ENCODE data around the gene PLCB1. TPM values are rescaled to one million over a fixed set of nuclear protein-coding genes. Genes with fewer than 3 reads are reported as not detected.

PLCB1 gene
- total RNA-seq, 1 experiment from 2014 or later = 0.06 TPM

DNA sequence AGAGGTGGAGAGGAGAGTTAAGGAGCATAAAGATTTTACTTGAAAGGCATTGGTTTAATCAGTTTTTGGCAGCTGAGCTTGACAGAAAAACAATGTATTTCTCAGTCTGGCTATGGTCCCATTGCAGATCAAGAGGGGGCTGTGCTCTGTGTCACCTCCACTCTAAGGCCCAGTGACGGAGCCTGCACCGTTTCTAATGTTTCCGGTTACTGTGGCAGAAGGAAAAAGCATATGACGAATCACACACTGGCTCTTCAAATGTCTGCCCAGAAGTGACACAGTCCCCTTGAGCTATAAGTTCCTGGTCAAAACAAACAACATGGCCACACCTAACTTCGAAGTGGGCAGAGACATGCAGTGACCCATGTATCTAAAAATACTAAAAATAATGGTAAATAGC is 372.0 kb downstream of the PLCB1 start:
- no peak for DNase-seq (ENCODE audit: low read depth)

DNA sequence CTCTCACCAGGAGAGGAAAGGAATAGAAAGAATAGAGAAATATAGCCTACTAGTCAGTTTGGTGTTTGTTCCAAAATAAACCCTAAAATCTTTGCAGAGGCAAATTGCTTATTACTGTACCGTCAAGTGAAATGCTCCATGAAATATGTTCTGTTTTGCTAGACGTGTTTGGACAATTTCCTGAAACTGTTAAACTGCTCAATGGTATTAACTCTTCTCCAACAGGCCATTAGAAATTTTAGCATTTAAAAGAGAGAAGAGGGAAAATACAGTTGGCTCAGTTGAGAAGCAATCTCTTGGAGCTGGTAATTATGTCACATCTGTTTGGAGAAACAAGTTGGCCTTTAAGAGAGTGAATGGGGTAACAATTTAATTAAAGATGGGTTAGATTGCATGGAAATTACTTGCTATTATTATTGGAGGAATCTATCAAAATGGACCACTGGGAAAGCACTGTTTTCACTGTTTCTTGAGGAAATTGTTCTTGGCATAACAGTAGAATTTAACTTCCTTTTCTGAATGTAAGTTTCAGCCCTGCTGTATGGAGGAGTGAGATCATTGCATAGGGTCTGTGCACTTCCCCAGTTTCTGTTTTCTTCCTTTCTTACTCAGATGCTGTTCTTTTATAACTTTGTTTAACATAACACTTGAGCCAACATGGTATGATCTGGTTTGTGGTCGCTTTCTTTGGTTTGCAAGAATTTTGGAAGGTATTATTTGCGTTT is 373.6 kb downstream of the PLCB1 start:
- no peak for DNase-seq (ENCODE audit: low read depth)

DNA sequence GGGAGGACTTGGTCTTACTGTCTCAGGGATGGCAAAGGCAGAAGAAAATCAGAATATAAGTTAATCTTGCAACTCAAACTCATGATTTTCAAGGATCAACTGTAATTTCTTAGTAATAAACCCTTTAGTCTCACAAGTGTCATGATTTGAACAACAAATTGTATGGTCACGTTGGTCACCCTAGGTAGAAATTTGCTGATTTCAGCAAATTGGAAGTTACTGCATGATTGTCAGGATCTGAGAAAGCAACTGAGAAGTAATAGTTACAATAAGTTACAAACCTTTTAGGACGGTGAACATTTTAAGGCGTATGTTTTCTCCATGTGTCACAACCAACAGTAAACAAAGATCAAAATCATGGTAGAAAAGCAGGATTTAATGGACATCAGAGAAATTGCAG is 375.2 kb downstream of the PLCB1 start:
- no peak for DNase-seq (ENCODE audit: low read depth)

DNA sequence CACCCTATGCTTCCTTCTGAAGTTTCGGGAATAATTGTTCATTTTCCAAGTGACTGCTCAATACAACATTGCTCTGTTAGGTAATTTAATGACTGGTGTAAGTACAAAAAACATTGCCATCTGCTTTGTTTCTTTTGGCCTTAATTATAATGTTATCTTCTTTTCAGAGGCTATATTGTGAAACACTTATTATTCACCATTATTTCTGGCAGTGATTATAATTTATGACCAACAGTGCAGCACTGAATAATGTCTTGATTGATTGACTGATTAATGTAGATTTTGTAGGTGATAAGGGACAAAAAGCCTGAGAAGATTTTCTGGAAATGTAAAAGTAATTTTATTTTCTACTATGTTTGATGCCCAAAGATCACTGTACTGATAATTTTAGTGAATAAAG is 377.7 kb downstream of the PLCB1 start:
- no peak for DNase-seq (ENCODE audit: low read depth)

DNA sequence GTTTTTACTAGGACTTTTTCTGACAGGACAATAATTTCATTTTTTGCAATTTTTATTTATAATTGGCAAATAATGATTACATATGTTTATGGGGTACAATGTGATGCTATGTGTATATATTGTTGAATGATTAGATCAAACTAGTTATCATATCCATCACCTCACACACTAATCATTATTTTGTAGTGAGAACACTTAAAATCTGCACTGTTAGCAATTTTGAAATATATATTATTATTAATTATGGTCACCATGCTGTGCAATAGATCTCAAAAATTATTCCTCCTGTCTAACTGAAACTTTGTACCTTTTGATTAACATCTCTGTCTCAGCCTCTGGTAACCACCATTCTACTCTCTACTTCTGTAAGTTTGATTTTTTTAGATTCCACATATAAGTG is 378.7 kb downstream of the PLCB1 start:
- no peak for DNase-seq (ENCODE audit: low read depth)

DNA sequence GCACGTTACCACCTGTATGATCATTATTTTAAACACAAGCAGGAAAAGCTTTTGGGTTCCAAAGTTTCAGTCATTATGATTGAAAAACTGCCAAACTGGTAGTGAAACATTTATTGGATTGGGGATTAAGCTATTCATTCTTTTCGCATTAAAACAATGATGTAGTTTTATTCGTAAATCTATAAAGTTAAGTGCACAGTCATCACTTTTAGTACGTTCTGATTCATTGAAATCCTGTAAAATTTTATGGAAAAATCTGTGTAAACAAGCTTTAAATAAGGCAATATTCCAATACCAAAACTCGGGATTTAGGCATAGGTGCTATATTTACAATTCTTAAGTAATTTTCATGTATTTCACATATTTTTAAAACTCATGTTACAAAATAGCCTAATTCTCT is 379.9 kb downstream of the PLCB1 start:
- no peak for DNase-seq (ENCODE audit: low read depth)

DNA sequence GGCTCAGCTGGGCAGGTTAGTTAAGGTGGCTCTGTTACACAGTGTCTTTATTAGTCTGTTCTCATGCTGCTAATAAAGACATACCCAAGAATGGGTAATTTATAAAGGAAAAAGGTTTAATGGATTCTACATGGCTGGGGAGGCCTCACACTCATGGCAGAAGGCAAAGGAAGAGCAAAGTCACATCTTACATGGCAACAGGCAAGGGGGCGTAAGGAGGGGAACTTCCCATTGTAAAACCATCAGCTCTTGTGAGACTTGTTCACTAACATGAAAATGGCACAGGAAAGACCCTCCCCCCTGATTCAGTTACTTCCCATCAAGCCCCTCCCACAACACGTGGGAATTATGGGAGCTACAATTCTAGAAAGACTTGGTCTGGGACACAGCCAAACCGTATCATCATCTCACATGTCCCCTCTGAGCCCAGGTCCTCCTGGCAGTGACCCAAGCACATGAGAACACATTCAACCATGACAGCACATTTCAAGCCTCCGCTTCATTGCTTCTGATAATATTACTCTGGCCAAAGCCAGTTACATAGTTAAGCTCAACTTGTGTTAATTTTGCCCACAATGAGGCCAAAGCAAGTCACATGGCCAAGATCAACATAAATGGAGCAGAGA is 383.9 kb downstream of the PLCB1 start:
- no peak for DNase-seq (ENCODE audit: low read depth)

DNA sequence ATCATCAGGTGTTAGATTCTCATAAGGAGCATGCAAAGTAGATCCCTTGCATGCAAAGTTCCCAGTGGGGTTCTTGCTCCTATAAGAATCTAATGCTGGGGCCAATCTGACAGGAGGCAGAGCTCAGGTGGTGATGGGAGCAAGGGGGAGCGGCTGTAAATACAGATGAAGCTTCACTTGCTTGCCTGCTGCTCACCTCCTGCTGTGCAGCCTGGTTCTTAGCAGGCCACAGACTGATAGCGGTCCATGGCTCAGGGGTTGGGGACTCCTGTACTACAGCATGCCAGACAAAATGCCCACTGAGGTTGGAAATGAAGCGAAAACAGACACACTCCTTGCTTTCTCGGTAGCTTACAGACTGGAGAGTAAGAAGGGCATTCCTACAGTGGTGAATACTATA is 386.8 kb downstream of the PLCB1 start:
- DNase-seq (ENCODE audit: low read depth) = no peak

DNA sequence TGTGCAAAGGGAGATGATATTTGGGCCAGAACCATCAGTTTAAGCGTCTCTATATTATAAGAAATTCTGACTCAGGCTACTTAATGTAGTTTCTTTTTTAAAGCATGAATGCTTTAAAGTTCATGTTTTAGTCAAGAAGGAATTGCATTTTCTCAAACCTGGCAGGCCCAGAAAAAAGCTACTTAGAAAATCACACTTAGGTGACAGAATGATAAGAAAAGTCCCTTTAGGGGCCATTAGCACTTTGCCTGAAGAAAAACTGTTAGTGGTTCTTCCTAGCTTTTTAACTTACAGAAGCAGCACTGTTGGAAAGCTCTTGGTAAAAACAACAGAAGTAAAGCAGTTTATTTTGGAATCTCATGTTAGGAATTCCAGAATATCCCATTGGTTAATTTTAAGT is 387.8 kb downstream of the PLCB1 start:
- DNase-seq (ENCODE audit: low read depth) = no peak

DNA sequence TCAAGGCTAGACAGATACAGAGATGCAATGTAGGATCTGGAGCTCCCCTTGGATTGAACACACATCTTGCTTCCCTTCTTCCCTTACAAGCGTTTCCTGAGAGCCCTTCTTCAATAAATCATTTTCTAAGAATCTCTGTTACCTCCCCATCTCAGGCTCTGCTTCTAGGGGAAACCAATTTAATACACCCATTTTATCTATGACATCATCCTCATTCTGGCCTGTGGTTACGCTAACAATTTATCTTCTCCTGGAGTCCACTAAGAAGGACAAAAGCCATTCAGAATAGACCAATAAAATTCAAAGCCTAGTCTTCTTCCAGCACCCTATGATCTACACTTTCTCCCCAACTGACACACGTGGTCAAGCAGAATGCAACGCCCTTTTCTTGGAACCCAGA is 390.1 kb downstream of the PLCB1 start:
- no peak for DNase-seq (ENCODE audit: low read depth)

DNA sequence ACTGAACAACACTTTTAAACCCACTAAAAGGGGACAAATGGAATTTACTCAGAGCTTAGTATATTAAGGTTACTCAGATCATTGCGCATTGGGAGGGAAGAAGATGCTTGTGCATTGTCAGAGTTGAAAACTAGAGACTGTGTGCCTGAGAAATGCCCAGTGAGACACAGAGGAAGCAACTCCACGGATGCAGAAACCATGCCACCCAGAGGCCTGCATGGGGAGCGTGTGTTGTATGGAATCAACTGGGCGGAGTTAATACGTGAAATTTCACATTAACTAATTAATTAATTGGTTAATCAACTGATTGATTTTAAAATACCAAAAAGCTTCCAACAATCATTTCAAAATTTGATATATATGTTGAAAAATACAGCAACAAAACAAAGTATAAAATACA is 391.6 kb downstream of the PLCB1 start:
- no peak for DNase-seq (ENCODE audit: low read depth)

DNA sequence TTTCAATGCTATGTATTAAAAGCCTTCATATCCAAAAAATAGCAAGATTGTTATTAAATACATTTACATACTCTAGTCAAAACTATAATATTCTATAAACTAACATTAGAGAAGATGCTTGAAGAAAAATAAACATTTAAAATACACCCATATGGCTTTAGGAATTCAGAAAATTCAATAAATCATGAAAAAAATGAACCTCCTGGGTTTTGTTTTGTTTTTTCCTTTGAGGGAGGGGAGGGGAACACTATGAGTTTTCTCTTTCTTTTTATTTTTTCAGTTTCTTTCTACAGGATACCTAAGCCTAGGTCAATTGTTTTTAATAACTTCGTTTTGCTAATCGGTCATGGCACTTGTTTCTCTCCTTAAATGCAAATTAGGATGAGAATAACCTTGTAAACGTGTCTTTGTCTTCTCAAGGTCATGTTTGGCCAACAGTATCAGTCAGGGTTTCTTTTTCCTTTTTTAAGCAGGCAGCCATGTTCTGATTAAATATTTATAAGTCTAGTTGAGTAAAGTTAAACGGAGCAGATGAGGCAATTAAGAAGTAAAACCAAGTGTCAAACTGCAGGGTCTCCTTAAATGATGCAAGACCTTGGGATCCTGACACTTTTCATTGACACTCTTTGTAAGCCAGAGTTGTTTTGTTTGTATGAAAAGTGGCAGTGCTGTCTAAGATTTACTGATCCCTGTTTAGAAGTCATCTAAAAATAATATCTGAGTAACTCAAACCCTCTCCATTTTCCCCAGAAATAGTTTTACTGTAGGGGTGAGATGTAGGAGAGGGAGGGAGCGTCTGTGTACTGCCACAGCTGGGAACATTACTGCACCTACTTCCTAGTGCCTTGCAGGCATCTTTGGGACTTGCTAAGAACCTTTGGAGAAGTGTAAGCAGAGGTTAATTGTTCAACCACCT is 392.3 kb downstream of the PLCB1 start:
- DNase-seq (ENCODE audit: low read depth) = no peak

DNA sequence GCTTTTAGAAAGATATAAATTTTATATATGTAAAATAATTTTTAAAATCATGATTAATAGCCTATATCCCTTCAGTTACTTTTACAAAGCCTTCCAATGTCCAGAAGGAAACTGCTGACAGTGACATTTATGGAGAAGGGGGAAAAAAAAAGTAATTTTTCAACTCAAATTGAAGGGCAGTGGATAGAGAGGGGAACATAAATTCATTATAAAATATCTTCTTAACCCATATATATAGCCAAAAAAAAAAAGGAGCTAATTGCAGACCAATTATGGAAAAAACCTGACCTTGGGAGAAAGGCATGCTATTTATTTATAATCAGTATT is 392.9 kb downstream of the PLCB1 start:
- no peak for DNase-seq (ENCODE audit: low read depth)

DNA sequence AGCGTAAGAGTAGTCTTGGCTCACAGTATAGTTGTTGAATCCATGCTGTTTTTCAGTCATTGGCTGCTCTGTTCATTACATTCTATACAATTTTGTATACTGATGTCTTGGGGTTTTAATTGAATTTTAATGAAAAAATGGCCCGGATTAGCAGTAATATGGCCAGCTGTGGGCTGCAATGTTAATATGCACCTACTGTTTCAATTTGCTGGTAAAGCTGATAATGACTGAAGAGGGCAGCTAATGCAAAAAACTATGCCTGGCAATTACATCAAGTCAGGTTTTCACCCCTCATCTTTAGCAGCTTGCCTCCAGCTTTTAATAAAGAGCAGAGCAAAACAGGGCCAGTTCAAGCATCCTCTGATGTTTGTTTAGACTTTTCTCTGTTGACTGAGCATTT is 394.5 kb downstream of the PLCB1 start:
- no peak for DNase-seq (ENCODE audit: low read depth)

DNA sequence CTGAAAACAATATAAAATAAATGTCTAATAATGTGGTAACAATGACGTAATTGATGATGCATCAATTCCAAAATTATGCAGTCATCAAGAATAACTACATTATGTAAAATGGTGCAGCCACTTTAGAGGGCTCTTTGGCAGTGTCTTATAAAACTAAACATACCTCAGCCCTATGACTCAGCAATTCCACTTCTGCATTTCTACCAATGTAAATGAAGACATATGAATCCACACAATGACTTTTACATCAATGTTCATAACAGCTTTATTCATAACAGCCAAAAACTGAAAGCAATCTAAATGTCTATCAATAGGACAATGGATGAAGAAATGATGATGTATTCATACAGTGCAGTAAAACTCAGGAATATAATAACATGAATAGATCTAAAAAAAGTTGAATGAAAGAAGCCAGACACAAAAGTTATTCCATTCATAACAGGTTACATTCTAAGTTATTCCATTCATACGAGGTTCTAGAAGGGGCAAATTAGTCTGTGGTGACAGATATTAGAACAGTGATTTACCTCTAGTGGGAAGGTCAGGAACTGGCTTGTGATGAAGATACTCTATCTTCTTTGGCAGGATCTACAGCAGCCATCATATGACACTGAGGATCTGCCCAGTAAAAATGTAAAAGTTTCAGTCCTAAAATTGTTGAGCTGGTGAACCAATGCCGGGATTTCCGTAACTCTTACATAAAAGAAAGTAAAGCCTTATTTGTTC is 396.1 kb downstream of the PLCB1 start:
- DNase-seq (ENCODE audit: low read depth) = peak; percentile 0

DNA sequence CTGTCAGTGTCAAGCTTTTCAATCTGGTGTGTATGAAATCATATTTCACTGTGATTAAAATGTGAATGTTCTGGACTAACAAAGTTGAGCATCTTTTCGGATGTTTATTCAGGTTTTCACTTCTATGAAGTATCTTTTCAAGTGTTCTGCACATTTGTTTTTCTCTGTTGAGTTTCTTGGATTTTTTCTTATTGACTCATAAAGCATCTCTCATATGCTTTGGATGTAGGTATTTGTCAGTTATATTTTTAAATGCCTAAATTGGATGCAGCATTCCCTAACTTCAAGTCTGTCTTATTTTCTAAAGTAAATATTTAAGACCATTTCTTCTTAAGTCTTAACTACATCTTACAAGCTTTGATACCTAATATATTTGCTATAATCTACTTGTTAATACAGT is 398.0 kb downstream of the PLCB1 start:
- no peak for DNase-seq (ENCODE audit: low read depth)

DNA sequence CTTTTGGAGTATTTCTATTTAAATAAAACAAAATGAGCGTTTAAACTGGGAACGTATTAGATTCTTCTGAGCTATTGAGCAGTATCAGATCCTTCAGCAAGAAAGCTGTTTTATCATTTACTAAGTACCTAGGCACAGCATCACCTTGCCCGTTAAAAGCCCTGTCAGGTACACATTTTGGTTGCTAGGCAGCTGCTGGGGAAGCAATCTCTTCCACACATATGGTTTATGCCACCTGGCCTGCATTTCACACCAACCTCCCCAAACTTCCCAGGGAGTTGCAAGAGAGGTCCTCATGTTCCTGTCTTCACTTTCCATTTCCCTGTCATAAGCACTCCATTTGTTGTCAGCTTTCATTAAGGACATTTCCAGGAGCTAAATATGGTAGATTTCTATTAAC is 400.1 kb downstream of the PLCB1 start:
- no peak for DNase-seq (ENCODE audit: low read depth)

DNA sequence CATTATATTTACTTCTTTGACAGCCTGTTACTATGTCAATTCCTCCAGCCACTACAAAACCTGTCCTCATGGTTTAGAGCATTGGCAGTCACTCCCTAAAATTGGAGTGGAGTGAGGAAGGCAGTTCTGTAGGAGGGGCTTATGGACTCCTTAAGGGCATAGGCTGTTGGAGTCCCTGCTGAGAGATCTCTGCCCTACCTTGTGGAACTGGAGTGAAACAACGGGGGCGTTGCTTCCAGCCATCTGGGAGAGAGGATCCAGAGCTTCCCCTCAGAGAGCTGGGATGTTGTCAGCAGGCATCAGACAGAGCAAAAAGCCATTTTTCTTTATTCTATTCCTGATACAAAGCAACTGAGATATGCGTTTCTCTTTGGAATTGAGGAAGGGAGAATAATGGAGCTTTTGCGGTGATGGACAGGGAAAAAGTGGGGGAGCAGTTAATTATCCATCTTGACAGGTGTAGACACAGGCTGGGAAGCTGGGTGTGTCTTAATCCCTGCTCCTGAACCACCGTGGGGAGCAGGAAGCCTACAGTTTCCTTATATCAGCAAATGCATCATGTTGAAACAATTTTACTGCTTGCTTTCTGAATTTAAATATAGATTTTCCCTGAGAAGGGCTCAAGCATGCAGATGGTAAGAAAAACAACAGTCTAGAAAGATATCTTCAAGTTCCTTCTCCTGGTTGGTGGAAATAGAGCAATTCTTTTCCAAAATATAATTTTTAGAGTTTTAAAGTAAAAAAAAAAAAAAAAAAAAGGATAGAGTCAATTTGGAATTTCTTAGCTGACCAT is 402.5 kb downstream of the PLCB1 start:
- no peak for DNase-seq (ENCODE audit: low read depth)

DNA sequence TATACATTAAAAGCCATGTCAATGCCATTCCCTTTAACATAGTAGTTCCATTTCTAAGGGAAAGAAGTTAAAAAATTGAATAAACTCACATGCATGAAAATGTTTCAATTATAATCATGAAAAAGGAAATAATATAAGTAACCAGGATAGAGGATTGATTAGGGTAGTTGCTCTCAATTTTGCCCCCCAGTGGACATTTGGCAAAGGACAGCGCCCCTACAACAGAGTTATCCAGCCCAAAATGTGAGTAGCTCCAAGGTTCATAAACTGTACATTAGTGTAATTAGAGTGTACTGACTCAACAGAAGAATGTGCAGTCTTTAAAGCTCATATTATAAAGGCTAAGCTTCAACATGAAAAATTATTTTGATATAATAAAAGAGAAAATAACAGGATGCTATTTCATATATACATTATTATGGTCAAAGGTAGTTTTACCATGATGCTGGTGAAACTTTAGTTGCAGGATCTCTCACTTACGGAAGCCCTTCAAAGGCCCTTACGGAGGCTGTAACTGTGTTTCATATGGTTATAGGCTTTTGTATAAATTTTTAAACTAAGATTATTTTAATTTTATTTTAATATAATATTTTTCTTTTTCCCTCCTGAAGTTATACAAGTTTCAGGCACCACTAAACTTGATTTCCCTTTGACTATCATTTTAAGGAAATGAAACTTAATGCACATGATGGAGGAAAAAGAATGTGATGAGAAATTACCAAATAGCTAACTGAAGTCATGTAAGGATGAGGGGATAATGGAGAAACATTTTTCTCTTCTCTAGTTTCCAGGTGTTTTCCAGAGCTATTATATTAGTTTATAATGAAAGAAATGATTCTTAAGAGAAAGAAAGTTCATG is 403.6 kb downstream of the PLCB1 start:
- DNase-seq (ENCODE audit: low read depth) = no peak

DNA sequence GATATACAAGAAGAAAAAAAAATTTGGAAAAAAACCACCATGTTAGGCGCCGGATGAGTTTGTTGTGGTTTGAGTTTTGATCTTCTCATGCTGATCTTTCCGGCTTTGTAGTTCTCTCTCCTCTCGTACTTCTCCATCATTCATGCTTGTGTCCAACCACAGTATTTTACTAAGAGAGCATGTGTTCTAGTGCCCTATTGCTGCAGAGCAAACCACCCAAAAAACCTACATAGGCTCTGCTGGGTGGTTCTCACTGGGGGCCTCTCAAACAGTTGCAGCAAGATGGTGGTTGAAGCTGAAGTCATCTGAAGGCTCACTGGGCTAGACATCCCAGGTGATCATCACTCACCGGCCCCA is 404.2 kb downstream of the PLCB1 start:
- DNase-seq (ENCODE audit: low read depth) = no peak
